ENCODE results near the gene PSMF1.

Gene PSMF1

GRCh38 chr20:1086277-1087213 lies 31.9 kb upstream of the PSMF1 start:
- no peak overlapping the region for H3K4me3 ChIP-seq (ENCODE audit: low read depth, low read length, poor library complexity, severe bottlenecking)
- no peak overlapping the region for H3K9ac ChIP-seq (ENCODE audit: low read length)
- H2AFZ ChIP-seq (ENCODE audit: low read length): no peak overlapping the region
- H3K36me3 ChIP-seq (ENCODE audit: insufficient read depth, low read length): no peaks in the 10 kb centered on the region; the same call in 1 of the 2 replicates
- no peaks in the 10 kb centered on the region for H3F3A ChIP-seq (ENCODE audit: insufficient read depth, low read length)
- TF ChIP-seq EZH2 (IDR thresholded peaks at IDR 0.05; ENCODE audit: borderline replicate concordance, low read length) (no peak), CTCF (IDR thresholded peaks at IDR 0.05; ENCODE audit: low read length) (no peak)
- H3K9me3 ChIP-seq (ENCODE audit: low read length): 0 out of 2 replicates have a peak, but pooled peaks cover 5% of the 10 kb centered on the region
- no peak overlapping the region for H3K27ac ChIP-seq (ENCODE audit: low read depth, low read length, poor library complexity, severe bottlenecking)
- peaks cover 9% of the 10 kb centered on the region for H3K4me1 ChIP-seq (ENCODE audit: insufficient read depth, low read length, severe bottlenecking)
- no peaks in the 10 kb centered on the region for H3K9me2 ChIP-seq (ENCODE audit: low read depth, low read length)
- no peaks in the 10 kb centered on the region for H3K79me2 ChIP-seq (ENCODE audit: insufficient read depth, low read length)
- no peak overlapping the region for H3K4me2 ChIP-seq (ENCODE audit: low read length)
- H4K20me1 ChIP-seq (ENCODE audit: insufficient read depth, low read length): no peaks in the 10 kb centered on the region
- H3K27me3 ChIP-seq (ENCODE audit: insufficient read depth, low read length): no peaks in the 10 kb centered on the region

GRCh38 chr20:1087311-1087905 lies 31.0 kb upstream of the PSMF1 start:
- H3K27me3 ChIP-seq (ENCODE audit: insufficient read depth, low read length): no peaks in the 10 kb centered on the region
- H3K4me3 ChIP-seq (ENCODE audit: low read depth, low read length, poor library complexity, severe bottlenecking): no peak overlapping the region
- no peak overlapping the region for H3K4me2 ChIP-seq (ENCODE audit: low read length)
- H3F3A ChIP-seq (ENCODE audit: insufficient read depth, low read length): no peaks in the 10 kb centered on the region
- no peak overlapping the region for H2AFZ ChIP-seq (ENCODE audit: low read length)
- TF ChIP-seq EZH2 (IDR thresholded peaks at IDR 0.05; ENCODE audit: borderline replicate concordance, low read length) (no peak), CTCF (IDR thresholded peaks at IDR 0.05; ENCODE audit: low read length) (no peak)
- no peak overlapping the region for H3K27ac ChIP-seq (ENCODE audit: low read depth, low read length, poor library complexity, severe bottlenecking)
- H4K20me1 ChIP-seq (ENCODE audit: insufficient read depth, low read length): no peaks in the 10 kb centered on the region
- H3K9ac ChIP-seq (ENCODE audit: low read length): no peak overlapping the region
- no peaks in the 10 kb centered on the region for H3K79me2 ChIP-seq (ENCODE audit: insufficient read depth, low read length)
- peaks cover 9% of the 10 kb centered on the region for H3K4me1 ChIP-seq (ENCODE audit: insufficient read depth, low read length, severe bottlenecking)
- no peaks in the 10 kb centered on the region for H3K9me2 ChIP-seq (ENCODE audit: low read depth, low read length)
- 0 out of 2 replicates have a peak, but pooled peaks cover 9% of the 10 kb centered on the region for H3K9me3 ChIP-seq (ENCODE audit: low read length)
- H3K36me3 ChIP-seq (ENCODE audit: insufficient read depth, low read length): no peaks in the 10 kb centered on the region; the same call in 1 of the 2 replicates

GRCh38 chr20:1094751-1095150 lies 23.7 kb upstream of the PSMF1 start:
- H3K27me3 ChIP-seq (ENCODE audit: insufficient read depth, low read length): peaks cover 4% of the 10 kb centered on the region
- H3K9me2 ChIP-seq (ENCODE audit: low read depth, low read length): no peaks in the 10 kb centered on the region
- H3K4me1 ChIP-seq (ENCODE audit: insufficient read depth, low read length, severe bottlenecking): no peaks in the 10 kb centered on the region
- H3K4me2 ChIP-seq (ENCODE audit: low read length): no peak overlapping the region
- H3K27ac ChIP-seq (ENCODE audit: low read depth, low read length, poor library complexity, severe bottlenecking): no peak overlapping the region
- H3K79me2 ChIP-seq (ENCODE audit: insufficient read depth, low read length): no peaks in the 10 kb centered on the region
- no peaks in the 10 kb centered on the region for H4K20me1 ChIP-seq (ENCODE audit: insufficient read depth, low read length)
- peaks cover 7% of the 10 kb centered on the region; the same call in 1 of the 2 replicates for H3K9me3 ChIP-seq (ENCODE audit: low read length)
- H2AFZ ChIP-seq (ENCODE audit: low read length): no peak overlapping the region
- no peaks in the 10 kb centered on the region for H3F3A ChIP-seq (ENCODE audit: insufficient read depth, low read length)
- no peak overlapping the region for H3K4me3 ChIP-seq (ENCODE audit: low read depth, low read length, poor library complexity, severe bottlenecking)
- TF ChIP-seq CTCF (IDR thresholded peaks at IDR 0.05; ENCODE audit: low read length) (no peak), EZH2 (IDR thresholded peaks at IDR 0.05; ENCODE audit: borderline replicate concordance, low read length) (no peak)
- no peaks in the 10 kb centered on the region; the same call in 1 of the 2 replicates for H3K36me3 ChIP-seq (ENCODE audit: insufficient read depth, low read length)
- H3K9ac ChIP-seq (ENCODE audit: low read length): no peak overlapping the region

Measured in OCI-LY1 (cell line).